Endothelial cell of hepatic sinusoid (primary cell): ENCODE data around the gene B4GALT5.
"Not testable (repeated sequence)": the region's sequence is repeated elsewhere in the genome, so short reads cannot be mapped to it uniquely, and the experiment has no call there.

Source experiments
- in situ Hi-C: cut with HindIII; loops from 2 replicates; pipeline ENCODE4 v1.10.0; 2017; ENCODE audit warnings: low sequenced_read_pairs

B4GALT5 gene

GRCh38 chr20:49631856-49632418, 81.7 kb downstream of the B4GALT5 start:
- in situ Hi-C loops, result no loop called here

DNA sequence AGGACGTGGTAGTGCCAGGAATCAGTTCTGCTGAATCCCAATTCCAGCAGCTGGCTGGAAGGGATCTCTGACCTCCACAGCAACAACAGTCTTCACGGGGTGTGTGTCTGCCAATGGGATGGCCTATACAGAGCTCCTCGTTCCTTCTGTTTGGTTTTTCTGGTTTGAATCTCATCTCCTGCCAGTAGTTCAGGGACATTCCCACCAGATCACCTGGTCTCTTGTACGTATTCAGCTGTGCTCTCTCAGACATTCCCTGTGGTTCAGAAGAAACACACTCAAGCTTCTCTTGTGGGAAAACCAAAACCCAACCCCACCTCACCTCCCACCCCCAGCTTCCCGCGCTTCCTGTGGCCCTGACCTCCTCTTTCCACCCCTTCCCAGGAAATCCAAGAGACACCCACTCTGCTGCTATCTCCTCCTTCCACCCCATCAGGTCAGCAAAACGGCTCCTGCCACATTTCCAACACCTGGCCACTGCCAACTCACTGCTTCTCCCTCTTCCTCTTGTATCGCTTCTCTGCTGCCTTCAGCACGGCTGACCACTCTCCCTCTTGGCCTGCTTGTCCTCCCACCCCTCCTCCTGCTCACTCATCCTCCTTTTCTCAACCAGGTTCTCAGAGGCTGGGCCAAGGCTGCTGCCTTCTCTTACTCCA, 82.5 kb downstream of the B4GALT5 start:
- in situ Hi-C loops, result no loop called here

DNA sequence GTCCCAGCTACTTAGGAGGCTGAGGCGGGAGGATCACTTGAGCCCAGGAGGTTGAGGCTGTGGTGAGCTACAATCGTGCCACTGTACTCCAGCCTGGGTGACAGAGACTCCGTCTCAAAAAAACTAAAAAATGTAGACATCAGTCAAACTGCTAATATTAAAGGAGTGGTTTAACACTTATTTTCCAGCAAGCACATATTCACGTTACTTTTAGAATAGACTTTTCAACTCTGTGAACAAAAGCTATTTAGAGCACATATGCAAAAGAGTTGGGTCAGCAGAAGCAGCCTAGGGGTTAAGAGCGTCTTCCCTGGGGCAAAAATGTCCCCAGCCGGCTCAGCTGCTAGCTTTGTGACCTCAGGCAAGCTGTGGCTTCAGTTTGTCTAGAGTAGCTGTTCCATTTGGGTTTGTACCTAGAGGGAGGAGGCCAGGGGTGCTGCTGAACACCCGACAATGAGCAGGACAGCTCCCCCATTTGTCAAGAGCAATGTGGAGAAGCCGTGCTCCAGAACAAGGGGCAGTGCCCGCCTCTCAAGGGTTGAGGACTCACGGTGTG, 83.2 kb downstream of the B4GALT5 start:
- in situ Hi-C loops, result no loop called here

- in situ Hi-C loops, result no loop called here
Observed at GRCh38 chr20:49629606-49630005, 84.1 kb downstream of the B4GALT5 start.

DNA sequence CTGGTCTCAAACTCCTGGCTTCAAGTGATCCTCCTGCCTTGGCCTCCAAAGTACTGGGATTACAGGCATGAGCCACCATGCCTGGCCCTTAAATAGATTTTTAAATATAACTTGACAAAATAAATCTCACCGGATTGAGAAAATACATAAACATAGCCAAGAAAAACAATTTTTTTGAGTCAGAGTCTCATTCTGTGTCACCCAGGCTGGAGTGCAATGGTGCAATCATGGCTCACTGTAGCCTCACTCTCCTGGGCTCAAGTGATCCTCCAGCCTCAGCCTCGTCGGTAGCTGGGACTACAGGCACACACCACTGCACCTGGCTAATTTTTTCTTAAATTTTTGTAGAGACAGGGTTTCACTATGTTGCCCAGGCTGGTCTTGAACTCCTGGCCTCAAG, 85.4 kb downstream of the B4GALT5 start:
- in situ Hi-C loops, result not testable (repeated sequence)

- in situ Hi-C loops, result no loop called here
Observed at GRCh38 chr20:49627329-49627761, 86.3 kb downstream of the B4GALT5 start.

- in situ Hi-C loops, result loop anchor here (5.0 kb wide), 1 partner anchor 37 kb away; no protein-coding TSS in a partner anchor
Observed at GRCh38 chr20:49624988-49625387, 88.7 kb downstream of the B4GALT5 start.

DNA sequence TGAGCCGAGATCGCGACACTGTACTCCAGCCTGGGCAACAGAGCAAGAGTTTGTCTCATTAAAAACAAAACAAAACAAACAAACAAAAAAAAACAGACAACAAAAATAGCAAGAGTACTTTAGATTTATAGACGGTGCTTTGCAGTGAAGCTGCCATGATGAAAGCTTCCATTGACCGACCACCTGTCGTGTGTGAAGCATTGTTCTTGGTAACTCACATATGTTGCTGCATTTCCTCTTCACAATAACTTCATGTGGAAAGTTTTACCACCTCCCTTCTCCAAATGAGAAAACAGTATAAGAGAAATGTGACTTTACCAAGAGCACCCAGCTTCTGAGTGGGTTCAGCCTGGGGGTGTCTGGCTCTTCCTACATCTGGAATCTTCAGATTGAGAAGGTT, 89.4 kb downstream of the B4GALT5 start:
- in situ Hi-C loops, result loop anchor here (5.0 kb wide), 1 partner anchor 38 kb away; no protein-coding TSS in a partner anchor

DNA sequence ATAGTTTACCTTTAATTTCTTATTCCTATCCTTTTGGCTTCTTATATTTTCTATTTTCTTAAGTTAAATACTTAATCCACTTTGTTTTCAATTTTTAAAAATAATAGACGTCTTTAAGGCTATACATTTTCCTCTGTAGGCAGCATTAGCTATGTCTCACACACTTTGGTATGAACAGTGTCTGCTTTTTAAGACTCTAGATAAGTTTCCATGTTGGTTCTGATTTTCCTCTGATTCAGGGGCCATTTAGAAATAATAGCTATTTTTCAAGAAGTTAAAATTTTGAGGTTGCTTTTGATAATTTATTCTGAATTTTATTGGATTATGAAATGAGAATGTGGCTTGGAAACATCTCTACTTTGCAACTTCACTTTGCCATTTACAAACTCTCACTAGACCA, 91.4 kb downstream of the B4GALT5 start:
- in situ Hi-C loops, result loop anchor here (5.0 kb wide), 1 partner anchor 40 kb away; no protein-coding TSS in a partner anchor

DNA sequence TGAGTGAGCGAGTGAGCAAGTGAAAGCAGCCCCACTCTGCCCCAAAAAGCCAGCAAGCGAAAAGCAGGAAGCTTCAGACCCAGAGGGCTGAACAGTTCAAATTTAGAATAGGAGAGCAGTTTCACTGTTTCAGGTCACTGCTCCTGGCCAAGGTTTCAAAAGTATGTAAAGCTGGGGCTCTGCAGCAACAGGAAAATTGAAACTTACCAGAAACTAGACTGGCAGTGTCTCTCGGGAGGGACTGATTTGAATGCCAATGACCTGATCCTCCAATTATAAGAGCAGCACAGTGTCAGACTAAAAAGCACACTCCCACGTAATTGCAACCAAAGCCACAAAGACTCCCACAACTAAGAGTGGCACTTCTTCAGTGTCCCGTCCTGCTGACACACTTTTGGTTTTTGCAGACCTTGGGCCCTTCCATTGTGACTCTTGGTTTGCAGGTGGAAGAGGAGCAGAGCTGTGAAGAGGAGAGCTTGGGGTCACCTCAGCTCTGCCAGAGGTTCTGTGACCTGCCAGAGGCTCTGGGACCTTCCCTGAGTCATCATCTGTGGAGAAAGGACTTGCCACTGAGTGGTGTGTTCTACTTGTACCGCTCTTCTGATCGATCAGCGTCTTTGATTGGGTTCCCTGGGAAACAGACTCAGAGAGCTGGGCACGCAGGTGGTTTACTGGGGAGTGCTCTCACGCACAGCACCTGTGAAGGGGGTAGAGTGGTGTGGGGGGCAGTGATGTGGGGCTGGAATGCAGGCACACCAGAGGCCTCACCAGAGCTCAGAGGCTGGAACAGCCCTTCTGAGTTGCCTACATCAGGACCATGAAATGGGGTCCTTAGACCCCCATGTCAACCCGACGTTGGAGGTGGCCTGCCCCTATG, 93.1 kb downstream of the B4GALT5 start:
- in situ Hi-C loops, result loop anchor here (5.0 kb wide), 1 partner anchor 42 kb away; no protein-coding TSS in a partner anchor

DNA sequence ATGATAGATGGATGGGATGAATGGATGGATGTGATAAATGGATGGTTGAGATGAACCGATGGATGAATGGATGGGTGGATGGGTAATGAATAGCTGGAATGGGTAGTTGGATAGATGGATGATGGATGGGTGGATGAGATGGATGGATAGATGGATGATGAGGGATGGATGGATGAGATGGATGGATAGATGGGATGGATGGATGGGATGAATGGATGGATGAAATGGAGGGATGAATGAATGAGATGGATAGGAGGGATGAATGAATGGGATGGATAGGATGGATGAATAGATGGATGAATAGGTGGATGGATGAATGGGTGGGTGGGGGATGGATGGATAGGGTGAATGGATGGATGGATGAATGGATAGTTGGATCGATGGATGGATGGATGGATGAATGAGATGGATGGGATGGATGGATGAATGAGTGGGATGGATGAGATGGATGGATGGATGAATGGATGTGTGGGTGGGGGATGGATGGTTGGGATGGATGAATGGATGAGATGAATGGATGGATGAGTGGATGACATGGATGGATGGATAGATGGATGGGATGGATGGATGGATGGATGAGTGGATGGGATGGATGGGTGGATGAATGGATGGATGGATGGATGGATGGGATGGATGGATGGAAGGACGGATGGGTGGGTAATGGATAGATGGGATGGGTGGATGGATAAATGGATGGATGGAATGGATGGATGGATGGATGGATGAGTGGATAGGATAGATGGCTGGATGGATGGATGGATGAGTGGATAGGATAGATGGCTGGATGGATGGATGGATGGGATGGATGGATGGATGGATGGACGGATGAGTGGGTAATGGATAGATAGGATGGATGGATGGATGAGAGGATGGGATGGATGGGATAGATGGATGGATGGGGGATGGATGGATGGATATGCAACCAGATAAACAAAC, 94.3 kb downstream of the B4GALT5 start:
- in situ Hi-C loops, result loop anchor here (5.0 kb wide), 1 partner anchor 43 kb away; no protein-coding TSS in a partner anchor

- in situ Hi-C loops, result no loop called here
Observed at GRCh38 chr20:49618289-49618688, 95.4 kb downstream of the B4GALT5 start.

DNA sequence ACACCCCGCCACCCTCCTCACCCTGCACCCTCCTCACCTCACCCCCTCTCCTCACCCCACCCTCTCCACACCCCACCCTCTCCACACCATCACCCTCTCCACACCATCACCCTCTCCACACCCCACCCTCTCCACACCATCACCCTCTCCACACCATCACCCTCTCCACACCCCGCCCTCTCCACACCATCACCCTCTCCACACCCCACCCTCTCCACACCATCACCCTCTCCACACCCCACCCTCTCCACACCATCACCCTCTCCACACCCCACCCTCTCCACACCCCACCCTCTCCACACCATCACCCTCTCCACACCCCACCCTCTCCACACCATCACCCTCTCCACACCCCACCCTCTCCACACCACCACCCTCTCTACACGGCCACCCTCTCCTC, 96.3 kb downstream of the B4GALT5 start:
- in situ Hi-C loops, result not testable (repeated sequence)

DNA sequence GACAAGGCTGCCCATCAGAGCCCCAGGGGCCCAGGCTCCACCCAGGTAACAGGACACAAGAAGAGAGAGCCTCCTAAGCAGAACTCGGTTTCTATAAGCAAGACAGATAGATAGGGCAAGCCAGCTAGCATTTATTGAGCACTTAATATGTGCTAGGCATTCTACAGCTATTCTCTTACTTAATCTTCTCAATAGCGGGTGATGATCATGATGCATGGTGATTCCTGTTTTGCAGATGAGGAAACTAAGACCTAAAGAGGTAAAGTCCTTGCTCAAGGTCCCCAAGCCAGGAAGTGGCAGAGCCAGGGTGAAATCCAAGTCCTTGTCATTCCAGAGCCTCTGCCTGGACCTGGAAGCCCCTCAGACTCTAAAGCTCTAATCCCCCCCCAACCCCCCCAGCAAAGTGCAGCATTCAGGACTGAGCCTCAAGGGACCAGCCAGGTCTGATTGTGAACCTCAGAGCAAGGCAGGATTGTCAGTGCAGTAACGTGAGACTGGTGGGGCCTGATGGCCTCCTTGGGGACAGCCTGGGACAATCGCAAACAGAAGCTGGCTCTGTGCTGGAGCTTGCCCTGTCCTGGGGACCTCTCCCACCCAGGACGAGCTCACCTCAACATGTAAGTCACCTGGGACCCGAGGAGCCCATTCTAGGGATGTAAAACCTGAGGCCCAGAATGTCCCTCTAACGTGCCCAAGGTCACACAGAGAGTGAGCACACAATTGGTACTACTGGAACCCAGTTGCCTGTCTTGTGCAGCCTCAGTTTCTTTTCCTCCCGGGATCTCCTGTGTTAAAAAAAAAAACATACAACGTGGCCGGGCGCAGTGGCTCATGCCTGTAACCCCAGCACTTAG, 97.3 kb downstream of the B4GALT5 start:
- in situ Hi-C loops, result no loop called here

GRCh38 chr20:49615401-49616153, 98.1 kb downstream of the B4GALT5 start:
- in situ Hi-C loops, result no loop called here

- in situ Hi-C loops, result not testable (repeated sequence)
Observed at GRCh38 chr20:49615051-49615400, 98.7 kb downstream of the B4GALT5 start.

- in situ Hi-C loops, result no loop called here
Observed at GRCh38 chr20:49614338-49615050, 99.2 kb downstream of the B4GALT5 start.
